T follicular helper cell (primary cell): ENCODE results near the gene STX2.
"Not testable (repeated sequence)": the region's sequence is repeated elsewhere in the genome, so short reads cannot be mapped to it uniquely, and the experiment has no call there.

Source experiments
- DNase-seq: peaks from one replicate; pipeline ENCODE4 v3.0.0-alpha.2; 2020; ENCODE audit warnings: low read depth

Gene STX2

DNA sequence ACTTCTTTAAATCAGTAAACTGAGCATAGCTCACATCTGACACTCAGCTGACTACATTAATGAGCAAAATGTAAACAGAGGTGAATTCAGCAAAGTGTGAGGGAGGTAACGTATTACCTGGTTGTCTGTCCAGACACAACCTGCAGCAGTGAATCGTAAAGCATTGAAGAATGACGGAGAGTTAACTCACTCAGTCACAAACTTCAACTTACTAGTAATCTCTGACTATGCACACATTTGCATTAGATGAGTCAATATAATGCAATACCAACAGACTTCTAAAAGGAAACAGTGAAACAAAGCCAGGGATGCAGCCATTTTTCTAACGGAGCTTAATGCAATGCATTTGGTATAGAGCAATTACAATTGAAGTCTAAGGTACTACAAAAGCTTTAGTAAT lies 40.0 kb downstream of the STX2 start:
- DNase-seq = no peak

- peak; percentile 15 for DNase-seq
Observed at GRCh38 chr12:130796985-130797686, 41.9 kb downstream of the STX2 start.

GRCh38 chr12:130795906-130796305 lies 43.1 kb downstream of the STX2 start:
- DNase-seq = no peak

DNA sequence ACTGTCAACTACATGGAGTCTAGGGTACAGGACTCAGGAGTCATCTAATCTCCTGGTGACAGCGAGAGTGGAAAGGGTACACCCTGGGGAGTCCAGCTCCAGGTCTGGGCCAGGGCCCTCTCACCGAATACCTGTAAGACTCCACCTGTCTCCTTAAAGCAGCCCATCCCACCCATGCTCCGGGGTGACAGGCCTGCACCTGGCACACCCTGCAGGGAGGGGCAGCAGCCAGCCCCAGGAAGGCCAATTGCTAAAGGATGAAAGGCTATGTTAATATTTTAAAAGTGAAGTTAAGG lies 45.5 kb downstream of the STX2 start:
- DNase-seq = no peak

- DNase-seq = no peak
Observed at GRCh38 chr12:130792821-130793553, 46.1 kb downstream of the STX2 start.

GRCh38 chr12:130791629-130792028 lies 47.4 kb downstream of the STX2 start:
- DNase-seq = no peak

GRCh38 chr12:130788515-130788914 lies 50.5 kb downstream of the STX2 start:
- DNase-seq = no peak

DNA sequence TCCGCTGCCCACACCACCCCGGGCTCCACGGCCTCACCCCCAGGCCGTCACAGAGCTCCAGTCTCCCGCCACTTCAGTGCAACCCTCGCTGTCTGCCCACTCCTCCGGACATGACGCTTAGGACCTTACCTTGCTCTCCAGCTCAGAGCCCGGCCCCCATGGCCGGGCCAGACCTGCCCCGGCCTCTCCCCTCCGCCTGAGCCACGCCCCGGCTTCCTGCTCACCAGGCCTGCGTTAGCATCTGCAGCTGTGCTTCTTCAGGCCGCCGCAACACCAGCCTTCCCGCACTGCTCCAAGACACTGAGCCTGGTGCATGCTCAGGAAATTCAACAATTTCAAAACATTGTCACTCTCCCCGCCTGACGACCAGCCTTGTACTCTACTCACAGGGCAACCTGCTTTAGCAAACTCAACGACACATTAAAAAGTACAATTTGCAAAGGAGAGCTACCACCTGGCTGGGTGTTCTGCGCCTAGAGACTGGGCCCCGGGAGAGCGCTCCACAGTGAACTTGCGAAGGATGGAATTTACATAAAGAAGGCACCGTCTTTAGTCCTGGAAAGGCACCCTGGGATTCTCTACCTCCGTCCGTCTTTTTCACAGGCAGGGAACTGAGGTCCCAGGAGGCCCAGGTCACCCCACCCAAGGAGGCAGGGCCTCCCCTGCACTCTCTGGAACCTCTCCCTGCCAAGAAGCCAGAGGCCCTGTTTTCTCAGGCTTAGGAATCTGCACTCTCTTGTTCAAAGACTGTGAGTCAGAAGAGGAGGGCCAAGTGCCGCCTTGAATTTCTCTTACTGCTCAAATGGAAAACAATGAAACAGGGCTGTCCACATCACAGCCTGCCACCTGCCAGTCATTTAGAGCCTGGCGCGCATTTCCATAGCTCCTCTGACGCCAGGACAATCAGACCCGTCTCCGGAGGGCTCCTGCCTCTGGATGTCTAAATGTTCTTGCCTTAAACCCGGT lies 51.3 kb downstream of the STX2 start:
- DNase-seq = no peak

GRCh38 chr12:130787041-130787440 lies 52.0 kb downstream of the STX2 start:
- DNase-seq = no peak

- DNase-seq = no peak
Observed at GRCh38 chr12:130783110-130783715, 55.8 kb downstream of the STX2 start.

GRCh38 chr12:130782245-130782644 lies 56.8 kb downstream of the STX2 start:
- DNase-seq = not testable (repeated sequence)

- DNase-seq = no peak
Observed at GRCh38 chr12:130780880-130781575, 58.0 kb downstream of the STX2 start.

DNA sequence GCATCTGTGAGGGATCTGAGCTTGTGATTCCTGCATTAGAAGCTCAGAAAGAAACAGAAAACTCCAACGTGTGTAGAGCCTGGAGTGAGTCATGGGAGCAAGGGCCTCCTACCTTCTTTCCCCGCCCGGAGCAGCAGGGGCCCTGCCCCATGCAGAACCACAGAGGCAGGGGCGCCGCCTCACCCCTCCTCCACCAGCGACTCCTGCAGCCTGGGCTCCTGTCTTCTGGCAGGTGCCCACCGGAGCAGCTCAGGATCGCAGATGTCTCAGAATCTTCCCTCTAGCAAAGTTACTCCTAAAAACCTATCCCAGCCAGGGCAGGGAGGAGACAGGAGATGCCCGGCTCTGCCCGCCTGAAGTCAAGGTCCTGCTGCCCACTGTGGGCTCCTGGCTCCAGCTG lies 58.7 kb downstream of the STX2 start:
- DNase-seq = no peak

DNA sequence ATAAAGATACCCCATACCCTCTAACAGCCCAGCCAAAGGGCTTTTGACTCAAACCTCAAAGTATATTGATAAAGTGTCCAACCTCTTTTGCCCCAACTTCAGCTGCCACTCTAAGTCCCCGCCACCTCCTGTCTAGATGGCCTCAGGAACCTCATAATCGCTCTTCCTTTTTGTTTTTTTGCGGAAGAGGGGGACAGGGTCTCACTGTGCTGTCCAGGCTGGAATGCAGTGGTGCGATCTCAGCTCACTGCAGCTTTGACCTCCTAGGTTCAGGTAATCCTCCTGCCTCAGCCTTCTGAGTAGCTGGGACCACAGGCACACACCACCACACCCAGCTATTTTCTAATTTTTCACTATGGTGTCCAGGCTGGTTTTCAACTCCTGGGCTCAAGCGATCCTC lies 60.3 kb downstream of the STX2 start:
- DNase-seq = no peak

- DNase-seq = no peak
Observed at GRCh38 chr12:130776857-130777339, 62.2 kb downstream of the STX2 start.

GRCh38 chr12:130775953-130776856 lies 62.8 kb downstream of the STX2 start:
- no peak for DNase-seq

DNA sequence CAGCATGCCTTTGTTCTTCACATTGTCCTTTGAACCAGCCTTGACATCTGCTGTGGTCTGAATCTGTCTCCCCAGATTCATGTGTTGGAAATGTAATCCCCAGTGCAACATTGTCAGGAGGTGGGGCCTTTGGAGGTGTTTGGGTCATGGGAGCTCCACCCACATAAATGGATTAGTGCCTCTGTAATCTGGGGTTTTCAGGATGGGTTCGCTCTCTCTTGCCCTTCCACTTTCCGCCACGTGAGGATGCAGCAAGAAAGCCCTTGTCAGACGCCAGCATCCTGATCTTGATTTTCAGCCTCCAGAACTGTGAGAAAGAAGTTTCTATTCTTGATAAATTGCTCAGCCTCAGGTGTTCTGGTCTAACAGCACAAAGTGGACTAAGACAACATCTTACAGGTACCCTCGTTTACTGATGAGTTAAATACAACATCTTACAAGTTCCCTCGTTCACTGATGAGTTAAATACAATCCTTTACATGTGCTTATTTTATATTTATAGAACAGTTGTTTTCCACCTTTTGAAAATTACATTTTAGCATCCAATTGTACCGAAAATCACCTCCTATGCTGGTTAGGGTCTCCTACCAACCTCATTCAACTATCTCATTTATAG lies 68.5 kb downstream of the STX2 start:
- no peak for DNase-seq

DNA sequence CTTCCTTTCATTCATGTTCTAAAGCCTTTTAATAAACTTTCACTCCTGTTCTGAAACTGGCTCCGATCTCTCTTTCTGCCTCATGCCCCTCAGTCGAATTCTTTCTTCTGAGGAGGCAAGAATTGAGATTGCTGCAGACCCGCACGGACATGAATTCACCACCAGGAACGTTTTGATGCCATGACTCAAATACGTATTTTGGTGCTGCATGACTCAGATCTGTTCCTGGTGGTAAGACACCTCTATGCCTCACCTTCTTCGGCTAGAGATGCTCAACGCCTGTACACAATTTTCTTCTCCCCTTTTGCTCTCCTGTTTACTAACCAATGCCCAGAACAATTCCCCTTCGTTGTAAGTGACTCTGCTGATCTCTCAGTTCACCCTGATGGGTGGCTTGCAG lies 70.9 kb downstream of the STX2 start:
- no peak for DNase-seq

GRCh38 chr12:130766470-130766869 lies 72.6 kb downstream of the STX2 start:
- no peak for DNase-seq

GRCh38 chr12:130765186-130765659 lies 73.8 kb downstream of the STX2 start:
- no peak for DNase-seq
